ENCODE data around the gene UNC5C. TPM values are rescaled to one million over a fixed set of nuclear protein-coding genes. Genes with fewer than 3 reads are reported as not detected.

Gene UNC5C
- total RNA-seq, 1 experiment from 2014 or later, result 8.2 TPM

DNA sequence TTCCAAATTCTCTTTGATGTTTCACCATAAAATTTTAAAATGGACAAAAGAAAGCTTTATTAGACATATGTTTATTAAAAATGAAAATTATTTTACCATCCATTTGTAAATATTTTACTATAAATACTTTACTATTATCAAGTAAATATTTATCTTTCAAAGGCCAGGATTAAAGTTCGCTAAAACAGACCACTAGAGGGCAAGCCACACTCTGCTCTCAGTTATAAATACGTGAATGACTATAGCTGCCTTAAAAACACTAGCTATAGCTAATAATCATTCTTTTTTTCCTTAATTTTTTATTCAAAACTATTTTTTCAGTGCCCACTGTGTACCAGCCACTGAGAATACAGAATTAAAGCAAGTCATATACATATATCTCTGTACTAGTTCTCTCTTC, 38.6 kb downstream of the UNC5C start:
- in situ Hi-C loops (cut with HindIII; ENCODE audit: low pct_unique_long_range_greater_than_20kb, low sequenced_read_pairs), result no loop called here
- Histone ChIP-seq H3K9me3 (ENCODE audit: control insufficient read depth, insufficient read depth, low read depth, low read length) (no peaks in the 10 kb centered on the region), H3K4me1 (ENCODE audit: control insufficient read depth, insufficient read depth, low read length) (peaks cover 10% of the 10 kb centered on the region), H3K27me3 (ENCODE audit: control insufficient read depth, insufficient read depth, low read length) (no peaks in the 10 kb centered on the region), H3K27ac (ENCODE audit: low read length) (no peak overlapping the region; the same call in 1 of the 2 replicates), H3K36me3 (ENCODE audit: control insufficient read depth, insufficient read depth, low read length) (no peaks in the 10 kb centered on the region), H3K4me3 (ENCODE audit: low read depth in 2 of 2, low read length in 2 of 2) (no peak overlapping the region)
- ATAC-seq (no peak), DNase-seq (ENCODE audit: low read depth, low spot score) (no peak)
- ChIA-PET CTCF (no interaction called here), POLR2A (no interaction called here)
- intact Hi-C loops (cut with micrococcal nuclease; ENCODE audit: unreplicated experiment), result no loop called here
- no TSS peak for BruUV-seq (replicated peaks)
- TF ChIP-seq, protein P1, sequence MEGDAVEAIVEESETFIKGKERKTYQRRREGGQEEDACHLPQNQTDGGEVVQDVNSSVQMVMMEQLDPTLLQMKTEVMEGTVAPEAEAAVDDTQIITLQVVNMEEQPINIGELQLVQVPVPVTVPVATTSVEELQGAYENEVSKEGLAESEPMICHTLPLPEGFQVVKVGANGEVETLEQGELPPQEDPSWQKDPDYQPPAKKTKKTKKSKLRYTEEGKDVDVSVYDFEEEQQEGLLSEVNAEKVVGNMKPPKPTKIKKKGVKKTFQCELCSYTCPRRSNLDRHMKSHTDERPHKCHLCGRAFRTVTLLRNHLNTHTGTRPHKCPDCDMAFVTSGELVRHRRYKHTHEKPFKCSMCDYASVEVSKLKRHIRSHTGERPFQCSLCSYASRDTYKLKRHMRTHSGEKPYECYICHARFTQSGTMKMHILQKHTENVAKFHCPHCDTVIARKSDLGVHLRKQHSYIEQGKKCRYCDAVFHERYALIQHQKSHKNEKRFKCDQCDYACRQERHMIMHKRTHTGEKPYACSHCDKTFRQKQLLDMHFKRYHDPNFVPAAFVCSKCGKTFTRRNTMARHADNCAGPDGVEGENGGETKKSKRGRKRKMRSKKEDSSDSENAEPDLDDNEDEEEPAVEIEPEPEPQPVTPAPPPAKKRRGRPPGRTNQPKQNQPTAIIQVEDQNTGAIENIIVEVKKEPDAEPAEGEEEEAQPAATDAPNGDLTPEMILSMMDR (IDR thresholded peaks at IDR 0.05), result peak; percentile 58; the same call in 1 of the 2 replicates
- TF ChIP-seq, protein P2, sequence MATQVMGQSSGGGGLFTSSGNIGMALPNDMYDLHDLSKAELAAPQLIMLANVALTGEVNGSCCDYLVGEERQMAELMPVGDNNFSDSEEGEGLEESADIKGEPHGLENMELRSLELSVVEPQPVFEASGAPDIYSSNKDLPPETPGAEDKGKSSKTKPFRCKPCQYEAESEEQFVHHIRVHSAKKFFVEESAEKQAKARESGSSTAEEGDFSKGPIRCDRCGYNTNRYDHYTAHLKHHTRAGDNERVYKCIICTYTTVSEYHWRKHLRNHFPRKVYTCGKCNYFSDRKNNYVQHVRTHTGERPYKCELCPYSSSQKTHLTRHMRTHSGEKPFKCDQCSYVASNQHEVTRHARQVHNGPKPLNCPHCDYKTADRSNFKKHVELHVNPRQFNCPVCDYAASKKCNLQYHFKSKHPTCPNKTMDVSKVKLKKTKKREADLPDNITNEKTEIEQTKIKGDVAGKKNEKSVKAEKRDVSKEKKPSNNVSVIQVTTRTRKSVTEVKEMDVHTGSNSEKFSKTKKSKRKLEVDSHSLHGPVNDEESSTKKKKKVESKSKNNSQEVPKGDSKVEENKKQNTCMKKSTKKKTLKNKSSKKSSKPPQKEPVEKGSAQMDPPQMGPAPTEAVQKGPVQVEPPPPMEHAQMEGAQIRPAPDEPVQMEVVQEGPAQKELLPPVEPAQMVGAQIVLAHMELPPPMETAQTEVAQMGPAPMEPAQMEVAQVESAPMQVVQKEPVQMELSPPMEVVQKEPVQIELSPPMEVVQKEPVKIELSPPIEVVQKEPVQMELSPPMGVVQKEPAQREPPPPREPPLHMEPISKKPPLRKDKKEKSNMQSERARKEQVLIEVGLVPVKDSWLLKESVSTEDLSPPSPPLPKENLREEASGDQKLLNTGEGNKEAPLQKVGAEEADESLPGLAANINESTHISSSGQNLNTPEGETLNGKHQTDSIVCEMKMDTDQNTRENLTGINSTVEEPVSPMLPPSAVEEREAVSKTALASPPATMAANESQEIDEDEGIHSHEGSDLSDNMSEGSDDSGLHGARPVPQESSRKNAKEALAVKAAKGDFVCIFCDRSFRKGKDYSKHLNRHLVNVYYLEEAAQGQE (IDR thresholded peaks at IDR 0.05; ENCODE audit: insufficient read depth in 1 of 2, low read depth in 2 of 2, low read length in 1 of 2), result no peak

DNA sequence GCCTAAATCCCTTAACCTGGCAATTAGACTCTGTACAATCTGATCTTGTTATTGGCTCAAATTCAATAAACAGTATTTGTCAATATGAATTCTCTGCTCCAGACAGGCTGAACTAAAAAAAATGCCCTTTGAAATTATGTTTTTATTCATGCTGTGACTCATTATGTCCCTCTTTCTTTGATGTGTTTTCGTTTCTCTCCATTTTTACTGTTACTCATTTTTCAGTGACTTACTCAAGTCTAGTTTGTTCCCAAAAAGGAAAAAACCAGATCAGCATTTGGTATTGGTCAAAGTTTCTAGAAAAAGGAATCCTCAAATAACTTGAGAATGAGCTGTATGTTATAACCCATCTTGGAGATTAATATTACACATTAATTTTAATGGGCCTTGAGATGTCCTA, 40.4 kb downstream of the UNC5C start:
- Histone ChIP-seq H3K4me3 (ENCODE audit: low read depth in 2 of 2, low read length in 2 of 2) (no peak overlapping the region), H3K4me1 (ENCODE audit: control insufficient read depth, insufficient read depth, low read length) (peaks cover 10% of the 10 kb centered on the region), H3K27ac (ENCODE audit: low read length) (peak overlapping the region; percentile 23; the same call in 1 of the 2 replicates), H3K9me3 (ENCODE audit: control insufficient read depth, insufficient read depth, low read depth, low read length) (no peaks in the 10 kb centered on the region), H3K36me3 (ENCODE audit: control insufficient read depth, insufficient read depth, low read length) (no peaks in the 10 kb centered on the region), H3K27me3 (ENCODE audit: control insufficient read depth, insufficient read depth, low read length) (no peaks in the 10 kb centered on the region)
- ATAC-seq (no peak), DNase-seq (ENCODE audit: low read depth, low spot score) (no peak)
- POLR2A ChIA-PET, result no interaction called here
- no TSS peak for BruUV-seq (replicated peaks)
- TF ChIP-seq TCF7L2 (IDR thresholded peaks at IDR 0.05; ENCODE audit: low read depth, low read length) (no peak), SIN3A (IDR thresholded peaks at IDR 0.05; ENCODE audit: borderline replicate concordance, insufficient read depth, low read depth, low read length) (no peak), POLR2AphosphoS5 (IDR thresholded peaks at IDR 0.05; ENCODE audit: low read depth, low read length) (no peak)
- TF ChIP-seq, protein P1 (IDR thresholded peaks at IDR 0.05), result no peak
- TF ChIP-seq, protein P2 (IDR thresholded peaks at IDR 0.05; ENCODE audit: insufficient read depth in 1 of 2, low read depth in 2 of 2, low read length in 1 of 2), result no peak
- CTCF ChIA-PET, result no interaction called here
- intact Hi-C loops (cut with micrococcal nuclease; ENCODE audit: unreplicated experiment) (no loop called here), in situ Hi-C loops (cut with HindIII; ENCODE audit: low pct_unique_long_range_greater_than_20kb, low sequenced_read_pairs) (no loop called here)

All from Panc1 (cell line).